ENCODE measurements around the gene A2M.

The A2M gene

GRCh38 chr12:9120487-9121184 lies 4.9 kb upstream of the A2M start:
- no peak for DNase-seq

GRCh38 chr12:9118158-9118557 lies 2.4 kb upstream of the A2M start:
- no peak for DNase-seq

- DNase-seq = no peak
Observed at GRCh38 chr12:9114946-9115345, 773 bp downstream of the A2M start.

- DNase-seq = no peak
Observed at GRCh38 chr12:9113987-9114309, 1.8 kb downstream of the A2M start.

- DNase-seq = no peak
Observed at GRCh38 chr12:9113296-9113986, 2.3 kb downstream of the A2M start.

GRCh38 chr12:9112076-9112853 lies 3.5 kb downstream of the A2M start:
- no peak for DNase-seq

- no peak for DNase-seq
Observed at GRCh38 chr12:9111525-9111924, 4.2 kb downstream of the A2M start.

GRCh38 chr12:9109737-9110491 lies 5.8 kb downstream of the A2M start:
- DNase-seq = no peak

- no peak for DNase-seq
Observed at GRCh38 chr12:9109213-9109522, 6.6 kb downstream of the A2M start.

- no peak for DNase-seq
Observed at GRCh38 chr12:9108504-9109212, 7.1 kb downstream of the A2M start.

GRCh38 chr12:9107542-9107873 lies 8.2 kb downstream of the A2M start:
- no peak for DNase-seq

- no peak for DNase-seq
Observed at GRCh38 chr12:9106610-9107541, 8.8 kb downstream of the A2M start.

GRCh38 chr12:9106067-9106466 lies 9.7 kb downstream of the A2M start:
- no peak for DNase-seq

GRCh38 chr12:9104767-9105423 lies 10.8 kb downstream of the A2M start:
- DNase-seq = no peak

GRCh38 chr12:9104087-9104486 lies 11.6 kb downstream of the A2M start:
- no peak for DNase-seq

- no peak for DNase-seq
Observed at GRCh38 chr12:9103050-9103849, 12.5 kb downstream of the A2M start.

GRCh38 chr12:9101018-9101687 lies 14.6 kb downstream of the A2M start:
- no peak for DNase-seq

GRCh38 chr12:9099552-9100190 lies 16.0 kb downstream of the A2M start:
- DNase-seq = no peak

GRCh38 chr12:9098463-9099026 lies 17.2 kb downstream of the A2M start:
- no peak for DNase-seq

Data from NCI-H1092 treated with DMSO at 0.1 percent for 48 hours (cell line).